Stimulated activated CD4-positive, alpha-beta T cell treated with anti-CD3 and anti-CD28 coated beads, Interleukin-4, amount 100 ng/mL, for 1 hour (primary cell): ENCODE measurements around the gene OTOG.
A peak's percentile ranks its signal among the peaks of the same experiment; 100 is the strongest.

ENCODE experiments used
- DNase-seq: peaks from one replicate; pipeline ENCODE4 v3.0.0-alpha.2; 2020

OTOG gene

DNA sequence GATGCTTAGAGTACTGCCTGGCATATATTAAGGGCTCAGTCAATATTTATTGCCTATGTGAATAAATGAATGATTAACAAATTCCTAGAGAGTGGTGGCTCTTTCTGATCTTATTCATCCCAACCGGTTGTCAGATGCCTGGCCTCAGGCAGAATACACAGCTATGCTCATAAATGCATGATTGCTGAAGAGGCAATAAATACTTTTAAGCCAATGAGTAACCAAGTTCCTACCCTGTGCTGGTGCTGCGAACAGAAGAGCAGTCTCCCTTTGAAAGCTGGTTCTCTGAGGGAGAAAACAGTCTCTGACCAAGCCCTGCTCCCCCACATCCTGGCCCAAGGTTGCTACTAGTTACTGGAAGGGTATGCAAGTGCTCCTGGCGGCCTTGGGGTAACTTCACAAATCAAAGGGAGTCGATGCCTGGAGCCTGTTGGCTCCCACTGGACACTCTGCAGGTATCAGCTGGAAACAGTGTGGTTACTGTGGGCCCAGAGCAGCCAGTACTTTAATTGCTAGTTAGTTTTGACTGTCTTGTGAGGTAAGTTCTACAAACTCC lies 5.7 kb upstream of the OTOG start:
- DNase-seq = no peak

DNA sequence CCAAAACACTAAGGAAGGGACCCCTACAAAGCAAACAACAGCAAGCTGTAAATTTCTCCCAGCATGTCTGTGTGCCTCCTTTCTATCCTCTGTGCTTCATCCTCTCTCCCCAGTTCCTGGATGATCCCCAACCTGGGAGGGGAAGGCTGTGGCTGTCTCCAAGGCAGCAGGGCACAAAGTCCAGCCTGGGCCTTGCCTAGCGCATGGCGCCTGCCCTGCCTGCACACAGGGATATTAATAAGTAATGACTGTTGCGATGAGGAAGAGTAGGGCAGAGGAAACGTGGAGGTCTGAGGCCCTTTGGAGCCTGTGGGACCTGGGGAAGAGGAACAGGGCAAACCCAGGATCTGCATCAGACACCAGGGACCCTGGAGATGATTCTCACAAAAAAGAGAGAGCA lies 4.8 kb upstream of the OTOG start:
- no peak for DNase-seq

DNA sequence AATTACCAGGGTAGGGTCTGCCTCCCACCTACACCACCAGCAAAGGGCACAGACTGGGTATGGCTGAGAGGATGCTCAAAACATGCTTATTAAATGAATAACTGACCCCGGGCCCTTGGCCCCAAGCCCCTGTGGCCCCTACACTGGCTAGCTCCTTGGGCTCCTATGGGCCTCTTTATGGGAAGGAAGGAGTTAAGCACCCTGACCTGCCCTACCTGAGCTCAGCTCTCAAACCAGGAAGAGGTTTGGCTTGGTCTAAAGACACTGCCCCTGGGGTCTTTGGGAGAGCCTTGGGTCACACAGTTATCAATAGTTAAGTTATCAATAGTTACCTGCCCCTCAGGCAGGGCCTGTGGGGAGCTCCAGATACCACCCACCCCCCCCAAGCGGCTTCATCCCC lies 4.0 kb upstream of the OTOG start:
- no peak for DNase-seq

DNA sequence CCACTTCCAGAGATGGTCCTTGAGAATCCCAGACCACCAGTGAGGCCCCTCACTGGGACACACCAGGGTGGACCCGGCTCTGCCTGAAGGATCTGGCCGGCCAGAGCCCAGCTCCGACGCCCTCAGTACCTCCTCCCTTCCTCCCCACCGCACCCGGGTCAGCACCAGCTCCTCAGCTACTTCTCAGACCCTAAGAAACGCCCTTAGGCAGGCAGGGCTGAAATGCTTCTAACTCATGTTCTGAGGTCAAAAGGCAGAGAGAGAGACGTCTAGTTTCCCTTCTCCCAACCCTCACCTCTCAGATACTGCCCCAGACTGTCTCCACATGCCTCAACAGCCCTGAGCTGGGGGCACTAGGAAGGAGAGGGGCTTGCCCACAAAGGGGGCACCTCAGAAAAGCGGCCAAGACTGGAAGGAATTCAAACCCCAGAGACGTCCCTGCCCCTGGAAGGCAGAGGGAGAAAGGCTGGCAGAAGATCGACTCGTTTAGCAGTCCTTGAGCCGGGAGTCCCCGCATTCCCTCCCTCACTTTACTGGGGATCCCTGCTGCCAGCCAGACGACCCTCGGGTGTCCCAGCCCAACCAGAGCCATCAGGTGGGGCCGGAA lies 3.4 kb upstream of the OTOG start:
- DNase-seq = no peak

DNA sequence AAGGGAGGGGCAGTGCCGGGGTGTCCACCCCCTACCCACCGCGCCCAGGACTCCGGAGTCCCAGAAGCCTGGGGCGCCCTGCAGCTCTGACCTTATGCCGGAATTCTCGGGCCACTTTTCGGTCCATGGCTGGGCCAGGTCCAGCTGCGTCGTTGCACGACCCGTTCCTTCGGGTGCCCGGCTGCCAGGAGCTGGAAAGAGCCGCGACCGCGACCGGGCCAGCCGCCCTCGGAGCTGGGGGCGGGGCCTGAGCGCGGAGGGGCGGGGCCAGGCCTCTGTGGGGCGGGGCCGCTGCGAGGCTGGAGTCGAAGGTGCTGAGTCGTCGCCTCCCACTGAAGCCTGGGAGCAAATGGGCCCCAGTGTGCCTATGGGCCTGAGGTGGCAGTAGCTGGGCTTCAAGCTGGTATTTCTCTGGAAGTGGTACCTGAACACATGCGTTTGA lies 2.9 kb upstream of the OTOG start, which contains the start of gene USH1C:
Gene USH1C, minus strand, starts transcription at position 236 of the 442 bp plus-strand sequence. Its CDS starts 109 bp downstream, at position 127.
- peak; percentile 35 for DNase-seq

DNA sequence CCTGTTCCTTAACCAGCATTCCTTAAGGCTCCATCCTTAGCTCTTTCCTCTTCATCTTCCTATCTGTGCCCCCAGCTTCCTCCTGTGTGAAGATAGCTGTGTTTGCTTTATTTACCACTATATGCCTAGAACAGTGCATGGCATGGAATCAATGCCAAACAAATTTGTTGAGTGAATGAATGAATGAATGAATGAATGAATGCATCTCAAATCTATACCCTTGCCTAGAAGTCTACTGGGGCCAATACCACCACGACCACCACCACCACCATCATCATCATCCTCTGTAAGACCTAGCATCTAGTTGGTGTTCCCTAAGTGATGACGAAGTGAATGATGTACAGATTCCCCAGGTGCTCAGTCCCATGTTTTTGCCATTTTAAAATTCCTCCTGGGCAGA lies 819 bp upstream of the OTOG start:
- no peak for DNase-seq

DNA sequence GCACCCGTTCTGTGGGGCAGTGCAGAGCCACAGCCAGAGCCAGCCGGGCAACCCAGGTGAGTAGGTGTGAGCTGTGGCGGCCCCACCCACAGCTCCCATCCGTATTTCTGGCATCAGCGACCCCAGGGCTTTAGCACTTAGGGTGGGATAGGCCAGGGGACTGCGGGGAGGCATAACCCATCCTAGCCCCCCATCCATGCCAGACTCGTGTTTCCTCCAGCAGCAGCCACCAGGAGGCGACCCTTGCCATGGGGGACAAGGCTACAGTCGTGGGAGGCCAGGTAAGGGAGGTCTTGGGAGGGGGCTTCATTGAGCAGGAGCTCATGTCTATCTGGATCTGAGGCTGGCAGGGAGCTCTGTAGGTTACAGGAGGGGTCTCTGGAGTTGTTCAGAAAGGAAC lies 873 bp downstream of the OTOG start:
- DNase-seq = no peak

- DNase-seq = no peak
These were observed 1.4 kb downstream of the OTOG start for GRCh38 chr11:17548444-17548843.

- DNase-seq = no peak
These were observed 3.6 kb downstream of the OTOG start for GRCh38 chr11:17550450-17551346.

- DNase-seq = no peak
These were observed 4.4 kb downstream of the OTOG start for GRCh38 chr11:17551347-17552040.

- no peak for DNase-seq
These were observed 4.9 kb downstream of the OTOG start for GRCh38 chr11:17552041-17552355.

- DNase-seq = no peak
These were observed 5.6 kb downstream of the OTOG start for GRCh38 chr11:17552392-17553248.

DNA sequence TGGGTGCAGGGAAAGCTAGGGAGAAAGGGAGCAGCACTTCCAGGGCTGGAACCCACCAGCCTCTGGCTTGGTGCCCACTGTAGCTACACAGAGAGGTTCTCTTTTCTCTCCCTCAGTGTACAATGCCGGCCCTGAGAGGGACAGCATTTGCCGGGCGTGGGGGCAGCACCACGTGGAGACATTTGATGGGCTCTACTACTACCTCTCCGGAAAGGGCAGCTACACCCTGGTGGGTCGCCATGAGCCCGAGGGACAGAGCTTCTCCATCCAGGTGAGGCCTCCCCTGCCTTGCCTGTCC lies 6.1 kb downstream of the OTOG start:
- DNase-seq = no peak

GRCh38 chr11:17554487-17554886 lies 7.4 kb downstream of the OTOG start:
- DNase-seq = no peak

DNA sequence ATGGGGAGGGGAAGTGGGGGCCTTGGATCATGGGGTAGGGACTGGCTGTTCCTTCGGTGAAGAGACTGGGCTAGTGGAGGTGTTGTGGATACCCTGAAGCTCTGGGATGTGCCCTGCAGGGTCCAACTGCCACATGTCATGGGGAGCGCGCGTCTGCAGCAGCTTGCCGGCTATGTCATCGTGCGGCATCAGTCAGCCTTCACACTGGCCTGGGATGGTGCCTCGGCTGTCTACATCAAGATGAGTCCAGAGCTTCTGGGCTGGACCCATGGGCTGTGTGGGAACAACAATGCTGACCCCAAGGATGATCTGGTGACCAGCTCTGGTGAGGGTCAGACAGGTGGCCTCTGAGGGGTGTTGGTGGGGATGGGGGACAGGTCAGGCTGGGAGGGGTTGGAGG lies 9.9 kb downstream of the OTOG start:
- DNase-seq = no peak

GRCh38 chr11:17558025-17558780 lies 11.1 kb downstream of the OTOG start:
- no peak for DNase-seq

GRCh38 chr11:17558916-17559315 lies 11.9 kb downstream of the OTOG start:
- DNase-seq = no peak

GRCh38 chr11:17559341-17560087 lies 12.5 kb downstream of the OTOG start:
- no peak for DNase-seq

DNA sequence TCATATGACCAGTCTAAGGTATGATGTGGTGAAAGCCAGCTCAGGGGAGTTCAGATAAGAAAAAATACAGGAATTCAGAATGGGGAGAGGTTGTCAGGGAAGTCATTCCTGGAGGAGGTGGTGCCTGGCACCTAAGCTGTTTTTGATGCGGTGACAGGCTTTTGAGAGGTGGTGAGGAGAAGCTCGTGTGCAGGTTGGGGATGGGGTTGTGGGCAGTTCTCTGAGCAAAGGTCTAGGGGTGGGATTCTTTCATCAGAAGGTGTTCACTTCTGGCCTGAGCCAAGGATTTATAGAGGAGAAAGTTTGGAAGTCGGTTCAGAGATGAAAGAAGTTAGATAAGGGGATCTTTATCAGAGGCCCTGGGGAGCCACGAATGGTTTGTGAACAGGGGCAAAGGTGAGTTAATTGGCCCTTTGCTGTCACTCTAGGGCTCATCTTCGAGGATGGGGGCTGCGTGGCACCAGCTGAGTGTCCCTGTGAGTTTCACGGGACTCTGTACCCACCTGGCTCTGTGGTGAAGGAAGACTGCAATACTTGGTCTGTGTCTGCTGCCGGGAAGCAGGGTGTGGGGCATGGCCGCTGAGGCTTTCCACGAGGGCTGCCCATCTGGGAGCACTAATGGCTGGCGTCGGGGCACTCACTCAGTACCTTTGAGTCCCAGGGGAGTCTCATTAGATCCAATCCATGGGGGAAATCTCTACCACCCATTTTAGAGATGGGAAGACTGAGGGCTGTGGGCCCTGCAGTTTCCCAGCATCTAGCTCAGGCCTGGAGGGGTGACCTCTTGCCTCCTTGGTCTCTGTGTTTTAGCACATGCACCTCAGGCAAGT lies 13.4 kb downstream of the OTOG start:
- DNase-seq = no peak

DNA sequence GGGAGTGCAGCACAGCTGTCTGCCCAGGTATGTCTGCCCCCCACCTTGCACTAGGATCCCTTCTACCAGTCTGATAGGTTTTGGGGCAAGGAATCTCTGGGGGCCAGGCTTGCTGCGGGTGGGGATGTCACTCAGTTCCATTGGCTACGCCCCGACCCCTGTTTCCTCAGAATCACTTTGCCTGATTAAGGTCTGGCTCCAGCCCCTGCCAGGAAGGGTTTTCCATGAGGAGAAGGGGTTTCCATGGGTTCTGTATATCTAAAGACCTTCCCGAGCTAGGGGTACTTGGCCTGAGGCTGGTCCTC lies 14.0 kb downstream of the OTOG start:
- DNase-seq = no peak

DNA sequence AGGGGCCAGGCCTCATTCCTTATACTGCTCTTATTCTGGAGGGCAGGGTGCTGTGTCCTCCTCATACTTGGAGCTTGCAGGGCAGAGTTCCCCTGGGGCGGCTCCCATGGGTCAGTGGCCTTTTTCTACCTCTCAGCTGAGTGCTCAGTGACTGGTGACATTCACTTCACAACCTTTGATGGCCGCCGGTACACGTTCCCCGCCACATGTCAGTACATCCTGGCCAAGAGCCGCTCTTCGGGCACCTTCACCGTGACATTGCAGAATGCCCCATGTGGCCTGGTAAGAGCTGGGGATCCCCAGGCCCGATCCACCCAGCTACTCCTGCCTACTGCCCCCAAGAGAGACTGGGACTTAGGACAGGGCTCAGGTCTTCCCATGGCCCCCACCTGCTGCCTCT lies 14.5 kb downstream of the OTOG start:
- DNase-seq = no peak
